Measurements from ENCODE around the gene GRIA3.

The GRIA3 gene

DNA sequence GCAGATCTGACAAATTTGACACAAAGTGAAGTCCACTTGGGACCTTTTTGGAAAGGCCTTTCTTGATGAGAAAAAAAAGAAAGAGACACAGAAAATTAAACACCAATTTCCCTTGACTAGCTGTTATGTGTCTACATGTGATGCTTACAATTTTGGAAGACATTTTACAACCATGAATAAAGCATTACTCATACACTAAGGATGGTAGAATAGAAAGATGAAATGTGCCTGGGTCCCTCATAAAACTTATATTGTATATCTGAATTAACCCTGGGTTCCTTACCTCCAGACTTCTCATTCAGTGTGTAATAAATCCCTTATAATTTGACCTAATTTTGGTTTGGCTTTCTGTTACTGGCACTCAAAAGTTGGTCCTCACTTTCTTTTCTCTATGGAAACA lies 16.5 kb upstream of the GRIA3 start:
- H3K4me1 ChIP-seq (ENCODE audit: control insufficient read depth, insufficient read depth, low read length) = no peaks in the 10 kb centered on the region
- no peak overlapping the region for H3K27ac ChIP-seq (ENCODE audit: extremely low read depth, low read depth, low read length)
- H3K4me3 ChIP-seq (ENCODE audit: low read depth, low read length) = no peak overlapping the region
- CTCF ChIA-PET = no interaction called here
- H3K36me3 ChIP-seq (ENCODE audit: control insufficient read depth in 2 of 2, insufficient read depth in 1 of 2, low read length in 2 of 2) = no peaks in the 10 kb centered on the region
- POLR2A ChIA-PET = no interaction called here
- no peak for TF ChIP-seq ZNF266 (tag by site-specific recombination; IDR thresholded peaks at IDR 0.05; ENCODE audit: low read depth)
- no peak for TF ChIP-seq KLF16 (tag by site-specific recombination; IDR thresholded peaks at IDR 0.05)
- TF ChIP-seq ZNF324 (tag by site-specific recombination; IDR thresholded peaks at IDR 0.05) = no peak
- no peak for TF ChIP-seq ZNF571 (tag by site-specific recombination; IDR thresholded peaks at IDR 0.05)
- TF ChIP-seq ZNF146 (tag by site-specific recombination; IDR thresholded peaks at IDR 0.05) = no peak
- no peak for TF ChIP-seq ZNF623 (tag by site-specific recombination; IDR thresholded peaks at IDR 0.05)
- no peak for TF ChIP-seq ZNF76 (tag by site-specific recombination; IDR thresholded peaks at IDR 0.05; ENCODE audit: borderline replicate concordance, low read depth)
- TF ChIP-seq ZNF473 (tag by site-specific recombination; IDR thresholded peaks at IDR 0.05) = no peak
- no peak for TF ChIP-seq SETDB1 (IDR thresholded peaks at IDR 0.05; ENCODE audit: insufficient read length, low read length)
- TF ChIP-seq ZNF548 (tag by site-specific recombination; IDR thresholded peaks at IDR 0.05) = no peak
- TF ChIP-seq ZNF248 (tag by site-specific recombination; IDR thresholded peaks at IDR 0.05) = no peak
- no peak for TF ChIP-seq EGR2 (tag by site-specific recombination; IDR thresholded peaks at IDR 0.05; ENCODE audit: low read depth)
- TF ChIP-seq ZNF223 (tag by site-specific recombination; IDR thresholded peaks at IDR 0.05) = no peak
- TF ChIP-seq, protein P1, sequence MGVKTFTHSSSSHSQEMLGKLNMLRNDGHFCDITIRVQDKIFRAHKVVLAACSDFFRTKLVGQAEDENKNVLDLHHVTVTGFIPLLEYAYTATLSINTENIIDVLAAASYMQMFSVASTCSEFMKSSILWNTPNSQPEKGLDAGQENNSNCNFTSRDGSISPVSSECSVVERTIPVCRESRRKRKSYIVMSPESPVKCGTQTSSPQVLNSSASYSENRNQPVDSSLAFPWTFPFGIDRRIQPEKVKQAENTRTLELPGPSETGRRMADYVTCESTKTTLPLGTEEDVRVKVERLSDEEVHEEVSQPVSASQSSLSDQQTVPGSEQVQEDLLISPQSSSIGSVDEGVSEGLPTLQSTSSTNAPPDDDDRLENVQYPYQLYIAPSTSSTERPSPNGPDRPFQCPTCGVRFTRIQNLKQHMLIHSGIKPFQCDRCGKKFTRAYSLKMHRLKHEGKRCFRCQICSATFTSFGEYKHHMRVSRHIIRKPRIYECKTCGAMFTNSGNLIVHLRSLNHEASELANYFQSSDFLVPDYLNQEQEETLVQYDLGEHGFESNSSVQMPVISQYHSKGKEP (tag by site-specific recombination; IDR thresholded peaks at IDR 0.05) = no peak
- TF ChIP-seq, protein P2, sequence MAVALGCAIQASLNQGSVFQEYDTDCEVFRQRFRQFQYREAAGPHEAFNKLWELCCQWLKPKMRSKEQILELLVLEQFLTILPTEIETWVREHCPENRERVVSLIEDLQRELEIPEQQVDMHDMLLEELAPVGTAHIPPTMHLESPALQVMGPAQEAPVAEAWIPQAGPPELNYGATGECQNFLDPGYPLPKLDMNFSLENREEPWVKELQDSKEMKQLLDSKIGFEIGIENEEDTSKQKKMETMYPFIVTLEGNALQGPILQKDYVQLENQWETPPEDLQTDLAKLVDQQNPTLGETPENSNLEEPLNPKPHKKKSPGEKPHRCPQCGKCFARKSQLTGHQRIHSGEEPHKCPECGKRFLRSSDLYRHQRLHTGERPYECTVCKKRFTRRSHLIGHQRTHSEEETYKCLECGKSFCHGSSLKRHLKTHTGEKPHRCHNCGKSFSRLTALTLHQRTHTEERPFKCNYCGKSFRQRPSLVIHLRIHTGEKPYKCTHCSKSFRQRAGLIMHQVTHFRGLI (tag by site-specific recombination; IDR thresholded peaks at IDR 0.05) = no peak
- TF ChIP-seq, protein P3, sequence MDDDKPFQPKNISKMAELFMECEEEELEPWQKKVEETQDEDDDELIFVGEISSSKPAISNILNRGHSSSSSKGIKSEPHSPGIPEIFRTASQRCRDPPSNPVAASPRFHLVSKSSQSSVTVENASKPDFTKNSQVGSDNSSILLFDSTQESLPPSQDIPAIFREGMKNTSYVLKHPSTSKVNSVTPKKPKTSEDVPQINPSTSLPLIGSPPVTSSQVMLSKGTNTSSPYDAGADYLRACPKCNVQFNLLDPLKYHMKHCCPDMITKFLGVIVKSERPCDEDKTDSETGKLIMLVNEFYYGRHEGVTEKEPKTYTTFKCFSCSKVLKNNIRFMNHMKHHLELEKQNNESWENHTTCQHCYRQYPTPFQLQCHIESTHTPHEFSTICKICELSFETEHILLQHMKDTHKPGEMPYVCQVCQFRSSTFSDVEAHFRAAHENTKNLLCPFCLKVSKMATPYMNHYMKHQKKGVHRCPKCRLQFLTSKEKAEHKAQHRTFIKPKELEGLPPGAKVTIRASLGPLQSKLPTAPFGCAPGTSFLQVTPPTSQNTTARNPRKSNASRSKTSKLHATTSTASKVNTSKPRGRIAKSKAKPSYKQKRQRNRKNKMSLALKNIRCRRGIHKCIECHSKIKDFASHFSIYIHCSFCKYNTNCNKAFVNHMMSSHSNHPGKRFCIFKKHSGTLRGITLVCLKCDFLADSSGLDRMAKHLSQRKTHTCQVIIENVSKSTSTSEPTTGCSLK (tag by site-specific recombination; IDR thresholded peaks at IDR 0.05) = no peak
- TF ChIP-seq ZFP3 (tag by site-specific recombination; IDR thresholded peaks at IDR 0.05; ENCODE audit: low read depth) = no peak
- TF ChIP-seq, protein P4, sequence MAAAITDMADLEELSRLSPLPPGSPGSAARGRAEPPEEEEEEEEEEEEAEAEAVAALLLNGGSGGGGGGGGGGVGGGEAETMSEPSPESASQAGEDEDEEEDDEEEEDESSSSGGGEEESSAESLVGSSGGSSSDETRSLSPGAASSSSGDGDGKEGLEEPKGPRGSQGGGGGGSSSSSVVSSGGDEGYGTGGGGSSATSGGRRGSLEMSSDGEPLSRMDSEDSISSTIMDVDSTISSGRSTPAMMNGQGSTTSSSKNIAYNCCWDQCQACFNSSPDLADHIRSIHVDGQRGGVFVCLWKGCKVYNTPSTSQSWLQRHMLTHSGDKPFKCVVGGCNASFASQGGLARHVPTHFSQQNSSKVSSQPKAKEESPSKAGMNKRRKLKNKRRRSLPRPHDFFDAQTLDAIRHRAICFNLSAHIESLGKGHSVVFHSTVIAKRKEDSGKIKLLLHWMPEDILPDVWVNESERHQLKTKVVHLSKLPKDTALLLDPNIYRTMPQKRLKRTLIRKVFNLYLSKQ (tag by site-specific recombination; IDR thresholded peaks at IDR 0.05; ENCODE audit: borderline replicate concordance) = no peak
- TF ChIP-seq ZBTB17 (tag by site-specific recombination; IDR thresholded peaks at IDR 0.05) = no peak
- TF ChIP-seq, protein P5, sequence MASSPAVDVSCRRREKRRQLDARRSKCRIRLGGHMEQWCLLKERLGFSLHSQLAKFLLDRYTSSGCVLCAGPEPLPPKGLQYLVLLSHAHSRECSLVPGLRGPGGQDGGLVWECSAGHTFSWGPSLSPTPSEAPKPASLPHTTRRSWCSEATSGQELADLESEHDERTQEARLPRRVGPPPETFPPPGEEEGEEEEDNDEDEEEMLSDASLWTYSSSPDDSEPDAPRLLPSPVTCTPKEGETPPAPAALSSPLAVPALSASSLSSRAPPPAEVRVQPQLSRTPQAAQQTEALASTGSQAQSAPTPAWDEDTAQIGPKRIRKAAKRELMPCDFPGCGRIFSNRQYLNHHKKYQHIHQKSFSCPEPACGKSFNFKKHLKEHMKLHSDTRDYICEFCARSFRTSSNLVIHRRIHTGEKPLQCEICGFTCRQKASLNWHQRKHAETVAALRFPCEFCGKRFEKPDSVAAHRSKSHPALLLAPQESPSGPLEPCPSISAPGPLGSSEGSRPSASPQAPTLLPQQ (tag by site-specific recombination; IDR thresholded peaks at IDR 0.05) = no peak
- H3K9me3 ChIP-seq (ENCODE audit: control insufficient read depth, insufficient read depth, low read depth, low read length) = no peaks in the 10 kb centered on the region
